ENCODE results near the gene NELFCD.

- TF ChIP-seq POLR2A (IDR thresholded peaks at IDR 0.05): no peak
- TF ChIP-seq EP300 (IDR thresholded peaks at IDR 0.05): no peak
Measured at GRCh38 chr20:59013031-59013951, 32.2 kb downstream of the NELFCD start.

Measured in tibial nerve (tissue), 3 donors.